Endodermal cell (in vitro differentiated cells): ENCODE data around the gene ISCA1. TPM values are rescaled to one million over a fixed set of nuclear protein-coding genes. Genes with fewer than 3 reads are reported as not detected.

ENCODE experiments used
- DNase-seq: peaks from one replicate; pipeline ENCODE4 v3.0.0-alpha.2; 2017
- H3K27ac ChIP-seq: 2 replicates; pipeline ENCODE4 v1.5.1; 2013; ENCODE audit warnings: mild to moderate bottlenecking, low read depth, low read length, moderate library complexity
- H3K27me3 ChIP-seq: 2 replicates; pipeline ENCODE4 v1.6.1; 2013; ENCODE audit warnings: mild to moderate bottlenecking, low read length, moderate library complexity; ENCODE audit not compliant: insufficient read depth, control insufficient read depth, poor library complexity, severe bottlenecking
- H3K36me3 ChIP-seq: 2 replicates; pipeline ENCODE4 v1.7.0; 2013; ENCODE audit warnings: mild to moderate bottlenecking, low read length, moderate library complexity; ENCODE audit not compliant: control insufficient read depth, insufficient read depth
- H3K4me1 ChIP-seq: one replicate; pipeline ENCODE4 v1.7.0; 2013; ENCODE audit warnings: low read length; ENCODE audit not compliant: control insufficient read depth, insufficient read depth
- H3K4me3 ChIP-seq: 2 replicates; pipeline ENCODE4 v1.5.1; 2013; ENCODE audit warnings: mild to moderate bottlenecking, low read length, moderate library complexity
- H3K9ac ChIP-seq: 2 replicates; pipeline ENCODE4 v1.6.1; 2013; ENCODE audit warnings: mild to moderate bottlenecking, low read length, moderate library complexity; ENCODE audit not compliant: poor library complexity, severe bottlenecking; ENCODE audit errors: extremely low read depth
- H3K9me3 ChIP-seq: 2 replicates; pipeline ENCODE4 v1.6.1; 2013; ENCODE audit warnings: mild to moderate bottlenecking, low read length, moderate library complexity; ENCODE audit not compliant: control insufficient read depth
- H3K27ac Mint-ChIP-seq: 2 replicates; pipeline ENCODE4 v1.8.0; 2020; ENCODE audit warnings: mixed read lengths
- H3K27me3 Mint-ChIP-seq: 2 replicates; pipeline ENCODE4 v1.8.0; 2021; ENCODE audit warnings: mild to moderate bottlenecking, mixed read lengths; ENCODE audit not compliant: insufficient read depth
- H3K36me3 Mint-ChIP-seq: 2 replicates; pipeline ENCODE4 v1.8.0; 2020; ENCODE audit warnings: low read depth, mixed read lengths
- H3K4me1 Mint-ChIP-seq: 2 replicates; pipeline ENCODE4 v1.8.0; 2020; ENCODE audit warnings: mixed read lengths
- H3K4me3 Mint-ChIP-seq: 2 replicates; pipeline ENCODE4 v1.8.0; 2020; ENCODE audit warnings: mild to moderate bottlenecking, moderate library complexity, mixed read lengths
- H3K9me3 Mint-ChIP-seq: 2 replicates; pipeline ENCODE4 v1.8.0; 2020; ENCODE audit warnings: mild to moderate bottlenecking, mixed read lengths
- WGBS, 2 experiments: methylation state at CpG; one replicate each; pipeline versions ENCODE4 v1.1.5 to v1.1.7; 2013; ENCODE audit warnings: missing lambda C conversion rate in 2 of 2, mixed read lengths in 1 of 2; ENCODE audit not compliant: insufficient coverage in 1 of 2, insufficient read length in 1 of 2; 5-methylcytosine and 5-hydroxymethylcytosine counted together
- total RNA-seq, 2 donors: library from RNA; stranded (reverse); fragmentation: NEBNext Ultra II Directional in 1 of 2; extraction: Animal tissue kit (Norgen Biotek cat#: 25700) in 1 of 2; gene quantifications; 2 replicates in 1 of 2; 3 replicates in 1 of 2; pipeline ENCODE4 v1.2.1, GENCODE V29; 2021
- TF ChIP-seq, protein P1 (sequence below): fragments of 200-600 bp; sonication (generic); conservative IDR thresholded peaks from 2 replicates; pipeline ENCODE4 v1.5.0; 2021; ENCODE audit warnings: antibody characterized with exemption, mild to moderate bottlenecking

Gene ISCA1
- total RNA-seq, 2 donors from 2014 or later = 29.6 to 33.7 TPM

DNA sequence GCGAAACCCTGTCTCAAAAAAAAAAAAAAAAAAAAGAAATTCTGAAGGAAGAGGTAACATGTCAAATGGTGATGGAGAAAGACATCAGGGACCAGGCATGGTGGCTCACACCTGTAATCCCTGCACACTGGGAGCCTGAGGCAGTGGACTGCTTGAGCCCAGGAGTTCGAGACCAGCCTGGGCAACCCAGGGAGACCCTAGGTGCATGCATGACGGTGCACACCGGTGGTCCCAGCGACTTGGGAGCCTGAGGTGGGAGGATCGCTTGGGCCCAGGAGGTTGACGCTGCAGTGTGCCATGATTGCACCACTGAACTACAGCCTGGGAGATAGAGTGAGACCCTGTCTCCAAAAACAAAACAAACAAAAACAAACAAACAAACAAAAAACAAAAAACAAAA is 1.8 kb downstream of the ISCA1 start:
- peaks cover 6% of the 10 kb centered on the region for H3K36me3 ChIP-seq
- Mint-ChIP-seq H3K9me3 (no peaks in the 10 kb centered on the region), H3K4me3 (peak overlapping the region; percentile 89), H3K4me1 (peaks cover 28% of the 10 kb centered on the region), H3K27ac (no peak overlapping the region), H3K27me3 (peaks cover 8% of the 10 kb centered on the region), H3K36me3 (peaks cover 3% of the 10 kb centered on the region)
- H3K9ac ChIP-seq = no peak overlapping the region
- TF ChIP-seq, protein P1, sequence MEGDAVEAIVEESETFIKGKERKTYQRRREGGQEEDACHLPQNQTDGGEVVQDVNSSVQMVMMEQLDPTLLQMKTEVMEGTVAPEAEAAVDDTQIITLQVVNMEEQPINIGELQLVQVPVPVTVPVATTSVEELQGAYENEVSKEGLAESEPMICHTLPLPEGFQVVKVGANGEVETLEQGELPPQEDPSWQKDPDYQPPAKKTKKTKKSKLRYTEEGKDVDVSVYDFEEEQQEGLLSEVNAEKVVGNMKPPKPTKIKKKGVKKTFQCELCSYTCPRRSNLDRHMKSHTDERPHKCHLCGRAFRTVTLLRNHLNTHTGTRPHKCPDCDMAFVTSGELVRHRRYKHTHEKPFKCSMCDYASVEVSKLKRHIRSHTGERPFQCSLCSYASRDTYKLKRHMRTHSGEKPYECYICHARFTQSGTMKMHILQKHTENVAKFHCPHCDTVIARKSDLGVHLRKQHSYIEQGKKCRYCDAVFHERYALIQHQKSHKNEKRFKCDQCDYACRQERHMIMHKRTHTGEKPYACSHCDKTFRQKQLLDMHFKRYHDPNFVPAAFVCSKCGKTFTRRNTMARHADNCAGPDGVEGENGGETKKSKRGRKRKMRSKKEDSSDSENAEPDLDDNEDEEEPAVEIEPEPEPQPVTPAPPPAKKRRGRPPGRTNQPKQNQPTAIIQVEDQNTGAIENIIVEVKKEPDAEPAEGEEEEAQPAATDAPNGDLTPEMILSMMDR = no peak
- H3K4me3 ChIP-seq = peak overlapping the region; percentile 93
- peaks cover 13% of the 10 kb centered on the region for H3K4me1 ChIP-seq
- H3K9me3 ChIP-seq = no peaks in the 10 kb centered on the region
- no peaks in the 10 kb centered on the region for H3K27me3 ChIP-seq
- no peak for DNase-seq
- H3K27ac ChIP-seq = no peak overlapping the region
- 93 to 94% methylated on average over 5 to 7 of the region's 7 CpGs for WGBS, 2 experiments

DNA sequence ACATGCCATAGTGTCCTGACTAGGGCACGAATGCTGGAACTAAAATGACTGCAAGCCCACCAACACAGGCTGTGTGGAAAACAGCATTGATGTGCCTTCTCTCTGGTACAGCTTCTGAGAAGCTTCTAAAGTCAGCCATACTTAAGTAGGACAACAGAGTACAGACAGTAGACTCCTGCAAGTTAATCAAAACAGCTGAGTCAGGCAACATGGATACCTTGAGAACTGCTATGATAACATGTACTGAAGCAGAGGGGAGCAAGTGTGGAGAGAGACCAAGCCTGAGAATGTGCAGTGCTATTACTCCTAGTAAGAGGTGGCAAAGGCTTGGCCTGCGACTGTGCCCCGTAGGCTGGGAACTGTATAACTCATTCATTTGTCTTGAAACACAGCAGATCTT is 2.5 kb downstream of the ISCA1 start:
- Histone ChIP-seq H3K4me1 (peaks cover 13% of the 10 kb centered on the region), H3K4me3 (peak overlapping the region; percentile 6), H3K27me3 (no peaks in the 10 kb centered on the region), H3K27ac (no peak overlapping the region), H3K9me3 (no peaks in the 10 kb centered on the region), H3K9ac (no peak overlapping the region), H3K36me3 (peaks cover 6% of the 10 kb centered on the region)
- 93 to 98% methylated on average over 1 to 3 of the region's 3 CpGs for WGBS, 2 experiments
- TF ChIP-seq, protein P1 = no peak
- H3K4me1 Mint-ChIP-seq = peaks cover 28% of the 10 kb centered on the region
- no peaks in the 10 kb centered on the region for H3K9me3 Mint-ChIP-seq
- no peak for DNase-seq
- peaks cover 3% of the 10 kb centered on the region for H3K36me3 Mint-ChIP-seq
- peaks cover 8% of the 10 kb centered on the region for H3K27me3 Mint-ChIP-seq
- H3K27ac Mint-ChIP-seq = no peak overlapping the region
- H3K4me3 Mint-ChIP-seq = peak overlapping the region; percentile 89

DNA sequence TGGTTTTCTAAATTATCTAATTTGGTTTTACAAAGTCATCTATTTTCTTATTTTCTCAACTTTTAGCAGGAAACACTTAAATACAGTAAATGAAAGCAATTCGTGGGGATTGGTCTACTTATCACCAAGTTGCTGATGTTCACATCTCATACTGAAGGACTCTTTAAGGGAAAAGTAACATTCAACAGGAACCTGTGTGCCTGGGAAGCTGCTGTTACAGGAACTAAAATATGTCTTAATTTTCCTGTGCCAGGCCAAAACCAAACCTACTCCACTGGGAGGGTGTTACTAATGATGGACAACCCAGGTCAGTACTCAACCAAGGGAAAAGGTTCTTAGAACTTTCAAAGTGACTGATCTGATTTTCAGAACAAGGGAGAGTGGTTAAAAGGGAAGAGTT is 5.3 kb downstream of the ISCA1 start:
- TF ChIP-seq, protein P1 = no peak
- no peaks in the 10 kb centered on the region for H3K27me3 ChIP-seq
- peaks cover 9% of the 10 kb centered on the region for H3K4me1 ChIP-seq
- H3K9me3 ChIP-seq = no peaks in the 10 kb centered on the region
- no peak for DNase-seq
- H3K36me3 ChIP-seq = peaks cover 23% of the 10 kb centered on the region
- no peak overlapping the region for H3K9ac ChIP-seq
- no peak overlapping the region for H3K4me3 ChIP-seq
- no peak overlapping the region for H3K27ac Mint-ChIP-seq
- H3K27ac ChIP-seq = no peak overlapping the region
- peaks cover 26% of the 10 kb centered on the region for H3K4me1 Mint-ChIP-seq
- no peaks in the 10 kb centered on the region for H3K9me3 Mint-ChIP-seq
- 86 to 100% methylated on average over 1 of the region's 1 CpG for WGBS, 2 experiments
- no peaks in the 10 kb centered on the region for H3K27me3 Mint-ChIP-seq
- peaks cover 17% of the 10 kb centered on the region for H3K36me3 Mint-ChIP-seq
- no peak overlapping the region for H3K4me3 Mint-ChIP-seq
